ENCODE results near the gene XPO1. TPM values are rescaled to one million over a fixed set of nuclear protein-coding genes. Genes with fewer than 3 reads are reported as not detected.

XPO1 gene
- total and polyA plus RNA-seq, 2 of the 4 experiments (the other 2 are of a cell fraction), result 78.5 to 104 TPM

DNA sequence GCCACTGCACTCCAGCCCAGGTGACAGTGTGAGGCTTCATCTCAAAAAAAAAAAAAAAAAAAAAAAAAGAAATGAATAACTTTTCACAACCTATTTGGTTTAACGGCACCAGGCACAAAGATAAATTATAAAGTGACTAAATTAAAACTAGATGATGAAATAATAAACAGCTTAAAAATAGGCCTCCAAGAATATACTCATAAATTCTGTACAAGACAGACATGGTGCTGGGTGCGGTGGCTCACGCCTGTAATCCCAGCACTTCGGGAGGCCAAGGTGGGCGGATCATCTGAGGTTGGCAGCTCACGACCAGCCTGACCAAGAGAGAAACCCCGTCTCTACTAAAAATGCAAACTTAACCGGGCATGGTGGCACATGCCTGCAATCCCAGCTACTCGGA is 87.0 kb downstream of the XPO1 start:
- H2AK9ac ChIP-seq (replicated peaks; ENCODE audit: low read depth, low read length, poor library complexity), result no peak overlapping the region
- CTCF ChIA-PET, result no interaction called here
- no peak for DNase-seq
- intact Hi-C loops (cut with micrococcal nuclease) (no loop called here), dilution Hi-C loops (cut with HindIII; ENCODE audit: low sequenced_read_pairs, unreplicated experiment) (no loop called here), in situ Hi-C loops (cut with MboI; ENCODE audit: low sequenced_read_pairs) (no loop called here)
- no peak overlapping the region for H2AK5ac ChIP-seq (ENCODE audit: low read depth, low read length)
- no TSS peak for BruUV-seq (replicated peaks)
- H2BK5ac ChIP-seq (ENCODE audit: low read depth, low read length, poor library complexity, severe bottlenecking), result no peak overlapping the region
- H3K4me2 ChIP-seq (ENCODE audit: low read depth, low read length), result no peak overlapping the region
- H2BK15ac ChIP-seq (ENCODE audit: low read depth, low read length), result no peak overlapping the region
- peaks cover 6% of the 10 kb centered on the region; the same call in 1 of the 2 replicates for H3K36me3 ChIP-seq (ENCODE audit: control insufficient read depth, insufficient read depth, low read length)
- no peak overlapping the region for H4K8ac ChIP-seq (ENCODE audit: low read depth in 2 of 2, low read length in 2 of 2)
- TF ChIP-seq MAFK (IDR thresholded peaks at IDR 0.05; ENCODE audit: low read depth, low read length), result no peak
- no peak for TF ChIP-seq NFE2L2 (IDR thresholded peaks at IDR 0.05; ENCODE audit: low read depth, low read length)
- TF ChIP-seq RAD21 (IDR thresholded peaks at IDR 0.05; ENCODE audit: low read length), result no peak
- TF ChIP-seq, protein P1, sequence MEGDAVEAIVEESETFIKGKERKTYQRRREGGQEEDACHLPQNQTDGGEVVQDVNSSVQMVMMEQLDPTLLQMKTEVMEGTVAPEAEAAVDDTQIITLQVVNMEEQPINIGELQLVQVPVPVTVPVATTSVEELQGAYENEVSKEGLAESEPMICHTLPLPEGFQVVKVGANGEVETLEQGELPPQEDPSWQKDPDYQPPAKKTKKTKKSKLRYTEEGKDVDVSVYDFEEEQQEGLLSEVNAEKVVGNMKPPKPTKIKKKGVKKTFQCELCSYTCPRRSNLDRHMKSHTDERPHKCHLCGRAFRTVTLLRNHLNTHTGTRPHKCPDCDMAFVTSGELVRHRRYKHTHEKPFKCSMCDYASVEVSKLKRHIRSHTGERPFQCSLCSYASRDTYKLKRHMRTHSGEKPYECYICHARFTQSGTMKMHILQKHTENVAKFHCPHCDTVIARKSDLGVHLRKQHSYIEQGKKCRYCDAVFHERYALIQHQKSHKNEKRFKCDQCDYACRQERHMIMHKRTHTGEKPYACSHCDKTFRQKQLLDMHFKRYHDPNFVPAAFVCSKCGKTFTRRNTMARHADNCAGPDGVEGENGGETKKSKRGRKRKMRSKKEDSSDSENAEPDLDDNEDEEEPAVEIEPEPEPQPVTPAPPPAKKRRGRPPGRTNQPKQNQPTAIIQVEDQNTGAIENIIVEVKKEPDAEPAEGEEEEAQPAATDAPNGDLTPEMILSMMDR (conservative IDR thresholded peaks at IDR 0.05; ENCODE audit: low read depth, low read length), result no peak
- no peak for TF ChIP-seq POLR2A (IDR thresholded peaks at IDR 0.05; ENCODE audit: low read depth, low read length)
- TF ChIP-seq MXI1 (IDR thresholded peaks at IDR 0.05; ENCODE audit: borderline replicate concordance, low read depth, low read length), result no peak
- no peak for TF ChIP-seq USF2 (IDR thresholded peaks at IDR 0.05; ENCODE audit: low read depth, low read length)
- TF ChIP-seq FOS (IDR thresholded peaks at IDR 0.05; ENCODE audit: low read depth, low read length), result no peak
- TF ChIP-seq BHLHE40 (IDR thresholded peaks at IDR 0.05; ENCODE audit: low read depth, low read length), result no peak
- TF ChIP-seq CHD1 (IDR thresholded peaks at IDR 0.05; ENCODE audit: low read depth, low read length), result no peak
- TF ChIP-seq RFX5 (IDR thresholded peaks at IDR 0.05; ENCODE audit: low read depth, low read length), result no peak
- no peak for TF ChIP-seq RCOR1 (IDR thresholded peaks at IDR 0.05; ENCODE audit: insufficient replicate concordance, low read length)
- TF ChIP-seq CEBPB (IDR thresholded peaks at IDR 0.05; ENCODE audit: low read depth, low read length), result no peak
- no peak for TF ChIP-seq MAZ (IDR thresholded peaks at IDR 0.05; ENCODE audit: borderline replicate concordance, low read depth, low read length)
- TF ChIP-seq ELK1 (IDR thresholded peaks at IDR 0.05; ENCODE audit: borderline replicate concordance, low read depth, low read length), result no peak
- TF ChIP-seq SMC3 (IDR thresholded peaks at IDR 0.05; ENCODE audit: low read depth, low read length), result no peak
- no peak overlapping the region for H3K18ac ChIP-seq (ENCODE audit: low read depth, low read length)
- H2AFZ ChIP-seq (replicated peaks; ENCODE audit: low read length, poor library complexity), result no peak overlapping the region
- POLR2A ChIA-PET (ENCODE audit: unreplicated experiment), result interaction anchor here (0.5 kb wide), 1 partner anchor 8 kb away, joined by 10 read pairs; no protein-coding TSS in a partner anchor
- no peak overlapping the region for H3K14ac ChIP-seq (replicated peaks; ENCODE audit: low read depth, low read length)
- no peak for ATAC-seq (ENCODE audit: low read depth)
- H2BK120ac ChIP-seq (ENCODE audit: low read depth, low read length), result no peak overlapping the region
- H3K9ac ChIP-seq (ENCODE audit: low read depth, low read length), result no peak overlapping the region
- H3K23ac ChIP-seq (ENCODE audit: low read depth, low read length), result no peak overlapping the region
- peaks cover 74% of the 10 kb centered on the region for H4K20me1 ChIP-seq (ENCODE audit: insufficient read depth, low read length)
- no peak overlapping the region for H3K56ac ChIP-seq (ENCODE audit: extremely low read depth, insufficient read depth, low read length)
- H3K9me3 ChIP-seq (ENCODE audit: control insufficient read depth, insufficient read depth, low read length), result no peaks in the 10 kb centered on the region; the same call in 1 of the 2 replicates
- H4K5ac ChIP-seq (ENCODE audit: low read depth, low read length), result no peak overlapping the region
- H3K27ac ChIP-seq (ENCODE audit: insufficient read depth, low read length), result no peak overlapping the region
- no peak overlapping the region for H3K4ac ChIP-seq (ENCODE audit: low read depth, low read length)
- 0 out of 2 replicates have a peak, but pooled peaks cover 3% of the 10 kb centered on the region for H3K9me1 ChIP-seq (ENCODE audit: insufficient read depth, low read length)
- H3K27me3 ChIP-seq (ENCODE audit: control insufficient read depth, insufficient read depth, low read length), result no peaks in the 10 kb centered on the region
- 100% methylated on average over 6 of the region's 9 CpGs; no CpG with 5 or more reads in 1 of the 2 experiments for WGBS, 2 experiments (ENCODE audit: extremely low coverage in 2 of 2, insufficient read length in 1 of 2)
- no peaks in the 10 kb centered on the region; the same call in 1 of the 2 replicates for H3K4me1 ChIP-seq (ENCODE audit: control insufficient read depth, insufficient read depth, low read length)
- no peak overlapping the region for H4K91ac ChIP-seq (ENCODE audit: insufficient read depth, low read depth, low read length)
- H2BK20ac ChIP-seq (ENCODE audit: low read depth, low read length), result no peak overlapping the region
- H3K79me1 ChIP-seq (ENCODE audit: low read depth in 1 of 2, low read length in 2 of 2), result peaks cover 9 to 67% of the 10 kb centered on the region in 2 experiments
- no peak overlapping the region for H3K4me3 ChIP-seq (ENCODE audit: insufficient read depth, low read depth, low read length)
